Measurements from ENCODE around the gene ZNF778. TPM values are rescaled to one million over a fixed set of nuclear protein-coding genes. Genes with fewer than 3 reads are reported as not detected.
A peak's percentile ranks its signal among the peaks of the same experiment; 100 is the strongest.

Gene ZNF778
- polyA plus RNA-seq, 1 of the 3 experiments (the other 2 are of a cell fraction), result 10.8 TPM

DNA sequence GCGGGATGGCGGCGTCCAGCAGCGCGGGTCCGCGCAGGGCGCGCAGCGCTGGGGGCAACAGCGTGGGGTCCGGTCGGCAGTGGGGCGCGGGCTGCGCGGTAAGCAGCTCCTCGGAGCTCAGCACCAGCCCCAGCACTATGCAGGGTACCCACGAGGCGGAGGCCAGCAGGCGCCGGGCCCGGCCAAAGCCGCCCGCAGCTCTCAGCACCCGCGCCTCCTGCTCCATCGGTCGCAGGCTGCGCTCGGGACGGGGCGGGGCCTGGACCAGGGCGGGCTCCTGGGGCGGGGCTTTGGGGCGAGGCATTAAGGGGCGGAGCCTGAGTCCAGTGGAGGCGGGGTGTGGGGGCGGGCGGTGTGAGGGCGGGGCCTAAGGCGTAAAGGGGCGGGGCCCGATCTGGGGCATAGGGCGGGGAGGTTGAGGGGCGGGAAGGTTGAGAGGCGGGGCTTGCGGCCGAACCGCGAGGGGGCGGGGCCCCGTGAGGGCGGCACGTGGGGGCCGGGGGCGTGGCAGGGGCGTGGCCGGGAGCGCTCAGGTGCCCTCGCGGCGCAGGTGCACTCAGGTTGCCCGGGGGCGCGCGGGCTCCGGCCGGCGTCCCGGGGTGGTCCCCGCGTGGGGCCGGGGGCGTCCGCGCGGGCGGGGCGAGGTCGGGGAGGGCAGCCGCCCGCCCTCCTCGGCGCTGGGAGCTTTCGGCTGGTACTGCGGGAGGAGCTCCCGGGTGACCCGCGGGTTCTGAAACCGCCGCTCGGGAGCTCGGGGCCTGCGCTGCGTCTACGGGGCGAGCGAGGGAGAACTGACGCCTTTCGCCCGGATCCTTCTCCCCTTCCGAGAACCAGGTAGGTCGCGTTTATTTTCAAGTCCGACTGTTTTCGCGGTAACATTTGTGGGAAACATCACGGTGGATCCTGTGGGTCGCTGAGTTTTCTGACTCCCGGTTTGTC lies 15.8 kb upstream of the ZNF778 start:
- Histone ChIP-seq H4K20me1 (ENCODE audit: insufficient read depth) (no peaks in the 10 kb centered on the region), H3K4me3 (ENCODE audit: low read depth in 2 of 2, low read length in 1 of 2) (peak overlapping the region in 1 of 2 experiments; percentile 19; a peak in 2 of 4 replicates), H3F3A (replicated peaks; ENCODE audit: insufficient read depth) (peaks cover 19% of the 10 kb centered on the region), H3K27ac (ENCODE audit: low read depth in 2 of 2, low read length in 1 of 2) (no peak overlapping the region), H3K36me3 (replicated peaks in 1 of 2; ENCODE audit: control insufficient read depth in 1 of 2, insufficient read depth in 2 of 2, low read length in 1 of 2) (no peaks in the 10 kb centered on the region), H3K9me2 (no peaks in the 10 kb centered on the region), H3K9ac (no peak overlapping the region), H3K4me2 (0 out of 2 replicates have a peak overlapping the region, but pooled peaks have one; percentile 52), H3K4me1 (ENCODE audit: control insufficient read depth in 1 of 2, insufficient read depth in 2 of 2, low read depth in 1 of 2, low read length in 1 of 2) (no peaks in the 10 kb centered on the region; a peak in 1 of 4 replicates), H3K9me3 (no peaks in the 10 kb centered on the region), H2AFZ (ENCODE audit: low read depth) (no peak overlapping the region), H3K79me2 (ENCODE audit: insufficient read depth) (no peaks in the 10 kb centered on the region), H3K27me3 (ENCODE audit: insufficient read depth) (peaks cover 53% of the 10 kb centered on the region)
- CTCF ChIA-PET, result interaction anchor here (1.1 to 1.9 kb wide), 2 partner anchors 17 to 464 kb away, joined by 4 read pairs; no protein-coding TSS in a partner anchor
- DNase-seq, result peak; percentile 98
- WGBS (ENCODE audit: low lambda C conversion rate), result 4% methylated on average over 13 of the region's 111 CpGs
- POLR2A ChIA-PET, result interaction anchor here (0.7 kb wide), 1 partner anchor 46 kb away, joined by 3 read pairs; no protein-coding TSS in a partner anchor
- TF ChIP-seq, protein P1, sequence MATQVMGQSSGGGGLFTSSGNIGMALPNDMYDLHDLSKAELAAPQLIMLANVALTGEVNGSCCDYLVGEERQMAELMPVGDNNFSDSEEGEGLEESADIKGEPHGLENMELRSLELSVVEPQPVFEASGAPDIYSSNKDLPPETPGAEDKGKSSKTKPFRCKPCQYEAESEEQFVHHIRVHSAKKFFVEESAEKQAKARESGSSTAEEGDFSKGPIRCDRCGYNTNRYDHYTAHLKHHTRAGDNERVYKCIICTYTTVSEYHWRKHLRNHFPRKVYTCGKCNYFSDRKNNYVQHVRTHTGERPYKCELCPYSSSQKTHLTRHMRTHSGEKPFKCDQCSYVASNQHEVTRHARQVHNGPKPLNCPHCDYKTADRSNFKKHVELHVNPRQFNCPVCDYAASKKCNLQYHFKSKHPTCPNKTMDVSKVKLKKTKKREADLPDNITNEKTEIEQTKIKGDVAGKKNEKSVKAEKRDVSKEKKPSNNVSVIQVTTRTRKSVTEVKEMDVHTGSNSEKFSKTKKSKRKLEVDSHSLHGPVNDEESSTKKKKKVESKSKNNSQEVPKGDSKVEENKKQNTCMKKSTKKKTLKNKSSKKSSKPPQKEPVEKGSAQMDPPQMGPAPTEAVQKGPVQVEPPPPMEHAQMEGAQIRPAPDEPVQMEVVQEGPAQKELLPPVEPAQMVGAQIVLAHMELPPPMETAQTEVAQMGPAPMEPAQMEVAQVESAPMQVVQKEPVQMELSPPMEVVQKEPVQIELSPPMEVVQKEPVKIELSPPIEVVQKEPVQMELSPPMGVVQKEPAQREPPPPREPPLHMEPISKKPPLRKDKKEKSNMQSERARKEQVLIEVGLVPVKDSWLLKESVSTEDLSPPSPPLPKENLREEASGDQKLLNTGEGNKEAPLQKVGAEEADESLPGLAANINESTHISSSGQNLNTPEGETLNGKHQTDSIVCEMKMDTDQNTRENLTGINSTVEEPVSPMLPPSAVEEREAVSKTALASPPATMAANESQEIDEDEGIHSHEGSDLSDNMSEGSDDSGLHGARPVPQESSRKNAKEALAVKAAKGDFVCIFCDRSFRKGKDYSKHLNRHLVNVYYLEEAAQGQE (IDR thresholded peaks at IDR 0.05; ENCODE audit: low read depth, low read length), result no peak
- TF ChIP-seq SIN3A (IDR thresholded peaks at IDR 0.05; ENCODE audit: borderline replicate concordance, low read depth, low read length) (no peak), JUND (IDR thresholded peaks at IDR 0.05) (no peak), POLR2AphosphoS5 (IDR thresholded peaks at IDR 0.05; ENCODE audit: low read depth, low read length) (no peak), CHD2 (IDR thresholded peaks at IDR 0.05; ENCODE audit: low read length, partially characterized antibody) (no peak), FOXJ3 (CRISPR knock-in tag; IDR thresholded peaks at IDR 0.05) (no peak), SMC3 (IDR thresholded peaks at IDR 0.05; ENCODE audit: low read depth, low read length) (no peak), TAF1 (IDR thresholded peaks at IDR 0.05; ENCODE audit: borderline replicate concordance, low read depth, low read length) (no peak), NRF1 (IDR thresholded peaks at IDR 0.05; ENCODE audit: low read depth, low read length) (no peak), MEF2A (IDR thresholded peaks at IDR 0.05; ENCODE audit: borderline replicate concordance, low read depth) (no peak), RCOR1 (IDR thresholded peaks at IDR 0.05; ENCODE audit: low read length) (no peak), ELF1 (IDR thresholded peaks at IDR 0.05) (no peak), EZH2phosphoT487 (IDR thresholded peaks at IDR 0.05; ENCODE audit: borderline replicate concordance, low read depth) (no peak), TEAD4 (IDR thresholded peaks at IDR 0.05; ENCODE audit: borderline replicate concordance, insufficient read depth) (no peak)
- TF ChIP-seq, protein P2, sequence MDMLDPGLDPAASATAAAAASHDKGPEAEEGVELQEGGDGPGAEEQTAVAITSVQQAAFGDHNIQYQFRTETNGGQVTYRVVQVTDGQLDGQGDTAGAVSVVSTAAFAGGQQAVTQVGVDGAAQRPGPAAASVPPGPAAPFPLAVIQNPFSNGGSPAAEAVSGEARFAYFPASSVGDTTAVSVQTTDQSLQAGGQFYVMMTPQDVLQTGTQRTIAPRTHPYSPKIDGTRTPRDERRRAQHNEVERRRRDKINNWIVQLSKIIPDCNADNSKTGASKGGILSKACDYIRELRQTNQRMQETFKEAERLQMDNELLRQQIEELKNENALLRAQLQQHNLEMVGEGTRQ (IDR thresholded peaks at IDR 0.05; ENCODE audit: borderline replicate concordance, low read depth, low read length), result no peak
- TF ChIP-seq, protein P3, sequence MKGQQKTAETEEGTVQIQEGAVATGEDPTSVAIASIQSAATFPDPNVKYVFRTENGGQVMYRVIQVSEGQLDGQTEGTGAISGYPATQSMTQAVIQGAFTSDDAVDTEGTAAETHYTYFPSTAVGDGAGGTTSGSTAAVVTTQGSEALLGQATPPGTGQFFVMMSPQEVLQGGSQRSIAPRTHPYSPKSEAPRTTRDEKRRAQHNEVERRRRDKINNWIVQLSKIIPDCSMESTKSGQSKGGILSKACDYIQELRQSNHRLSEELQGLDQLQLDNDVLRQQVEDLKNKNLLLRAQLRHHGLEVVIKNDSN (IDR thresholded peaks at IDR 0.05; ENCODE audit: borderline replicate concordance, low read depth), result no peak; the same call in 1 of the 2 replicates
- TF ChIP-seq, protein P4, sequence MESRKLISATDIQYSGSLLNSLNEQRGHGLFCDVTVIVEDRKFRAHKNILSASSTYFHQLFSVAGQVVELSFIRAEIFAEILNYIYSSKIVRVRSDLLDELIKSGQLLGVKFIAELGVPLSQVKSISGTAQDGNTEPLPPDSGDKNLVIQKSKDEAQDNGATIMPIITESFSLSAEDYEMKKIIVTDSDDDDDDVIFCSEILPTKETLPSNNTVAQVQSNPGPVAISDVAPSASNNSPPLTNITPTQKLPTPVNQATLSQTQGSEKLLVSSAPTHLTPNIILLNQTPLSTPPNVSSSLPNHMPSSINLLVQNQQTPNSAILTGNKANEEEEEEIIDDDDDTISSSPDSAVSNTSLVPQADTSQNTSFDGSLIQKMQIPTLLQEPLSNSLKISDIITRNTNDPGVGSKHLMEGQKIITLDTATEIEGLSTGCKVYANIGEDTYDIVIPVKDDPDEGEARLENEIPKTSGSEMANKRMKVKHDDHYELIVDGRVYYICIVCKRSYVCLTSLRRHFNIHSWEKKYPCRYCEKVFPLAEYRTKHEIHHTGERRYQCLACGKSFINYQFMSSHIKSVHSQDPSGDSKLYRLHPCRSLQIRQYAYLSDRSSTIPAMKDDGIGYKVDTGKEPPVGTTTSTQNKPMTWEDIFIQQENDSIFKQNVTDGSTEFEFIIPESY (IDR thresholded peaks at IDR 0.05; ENCODE audit: borderline replicate concordance, low read depth), result no peak
- TF ChIP-seq, protein P5, sequence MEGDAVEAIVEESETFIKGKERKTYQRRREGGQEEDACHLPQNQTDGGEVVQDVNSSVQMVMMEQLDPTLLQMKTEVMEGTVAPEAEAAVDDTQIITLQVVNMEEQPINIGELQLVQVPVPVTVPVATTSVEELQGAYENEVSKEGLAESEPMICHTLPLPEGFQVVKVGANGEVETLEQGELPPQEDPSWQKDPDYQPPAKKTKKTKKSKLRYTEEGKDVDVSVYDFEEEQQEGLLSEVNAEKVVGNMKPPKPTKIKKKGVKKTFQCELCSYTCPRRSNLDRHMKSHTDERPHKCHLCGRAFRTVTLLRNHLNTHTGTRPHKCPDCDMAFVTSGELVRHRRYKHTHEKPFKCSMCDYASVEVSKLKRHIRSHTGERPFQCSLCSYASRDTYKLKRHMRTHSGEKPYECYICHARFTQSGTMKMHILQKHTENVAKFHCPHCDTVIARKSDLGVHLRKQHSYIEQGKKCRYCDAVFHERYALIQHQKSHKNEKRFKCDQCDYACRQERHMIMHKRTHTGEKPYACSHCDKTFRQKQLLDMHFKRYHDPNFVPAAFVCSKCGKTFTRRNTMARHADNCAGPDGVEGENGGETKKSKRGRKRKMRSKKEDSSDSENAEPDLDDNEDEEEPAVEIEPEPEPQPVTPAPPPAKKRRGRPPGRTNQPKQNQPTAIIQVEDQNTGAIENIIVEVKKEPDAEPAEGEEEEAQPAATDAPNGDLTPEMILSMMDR (IDR thresholded peaks at IDR 0.05), result no peak
